Measurements from ENCODE around the gene ZNF680.

- TF ChIP-seq POLR2AphosphoS5 (IDR thresholded peaks at IDR 0.05; ENCODE audit: borderline replicate concordance, low read depth, low read length) (no peak), EZH2 (IDR thresholded peaks at IDR 0.05) (no peak), FOXP2 (optimal IDR thresholded peaks at IDR 0.05; ENCODE audit: control extremely low read depth, extremely low read length, insufficient read depth) (no peak)
Measured at GRCh38 chr7:64559206-64559605, 3.7 kb downstream of the ZNF680 start.
